GM18907 (cell line): ENCODE measurements around the gene IST1.

Source experiments
- ATAC-seq: cut with Tn5 transposase; IDR thresholded peaks from one replicate; pipeline ENCODE4 v1.9.1; 2021; ENCODE audit warnings: mild to moderate bottlenecking, moderate library complexity; ENCODE audit not compliant: unreplicated experiment

Gene IST1

GRCh38 chr16:71916397-71916920 is 21.1 kb downstream of the IST1 start:
- ATAC-seq: no peak

- ATAC-seq: no peak
Measured at GRCh38 chr16:71917900-71918299, 22.6 kb downstream of the IST1 start.

- peak; percentile 61 for ATAC-seq
Measured at GRCh38 chr16:71919035-71919434, 23.7 kb downstream of the IST1 start.

GRCh38 chr16:71920658-71921057 is 25.3 kb downstream of the IST1 start:
- no peak for ATAC-seq

- ATAC-seq: no peak
Measured at GRCh38 chr16:71923941-71924690, 28.8 kb downstream of the IST1 start.

- no peak for ATAC-seq
Measured at GRCh38 chr16:71924710-71925109, 29.4 kb downstream of the IST1 start.

GRCh38 chr16:71927383-71927782 is 32.1 kb downstream of the IST1 start:
- no peak for ATAC-seq

GRCh38 chr16:71927787-71928186 is 32.5 kb downstream of the IST1 start:
- ATAC-seq: no peak

GRCh38 chr16:71929048-71929447 is 33.7 kb downstream of the IST1 start:
- no peak for ATAC-seq

- ATAC-seq: no peak
Measured at GRCh38 chr16:71930013-71930563, 34.8 kb downstream of the IST1 start.

- no peak for ATAC-seq
Measured at GRCh38 chr16:71931001-71931400, 35.7 kb downstream of the IST1 start.

- no peak for ATAC-seq
Measured at GRCh38 chr16:71931599-71931998, 36.3 kb downstream of the IST1 start.

- no peak for ATAC-seq
Measured at GRCh38 chr16:71933017-71933416, 37.7 kb downstream of the IST1 start.

GRCh38 chr16:71933913-71934695 is 38.8 kb downstream of the IST1 start:
- ATAC-seq: no peak

- ATAC-seq: no peak
Measured at GRCh38 chr16:71937868-71938510, 42.7 kb downstream of the IST1 start.

- ATAC-seq: no peak
Measured at GRCh38 chr16:71943887-71944286, 48.6 kb downstream of the IST1 start.

- ATAC-seq: no peak
Measured at GRCh38 chr16:71945616-71946015, 50.3 kb downstream of the IST1 start.

- no peak for ATAC-seq
Measured at GRCh38 chr16:71952825-71953224, 57.5 kb downstream of the IST1 start.

GRCh38 chr16:71954180-71954579 is 58.8 kb downstream of the IST1 start:
- ATAC-seq: no peak

GRCh38 chr16:71954699-71955195 is 59.4 kb downstream of the IST1 start:
- no peak for ATAC-seq

GRCh38 chr16:71956486-71956885 is 61.2 kb downstream of the IST1 start:
- no peak for ATAC-seq
